ENCODE measurements around the gene DPEP3.

- no peak for TF ChIP-seq CTCF (IDR thresholded peaks at IDR 0.05; ENCODE audit: low read length)
- TF ChIP-seq EZH2 (IDR thresholded peaks at IDR 0.05; ENCODE audit: borderline replicate concordance, low read length), result no peak
These were observed 18.2 kb downstream of the DPEP3 start for GRCh38 chr16:67962135-67962534.

All from OCI-LY1 (cell line).